A549 (cell line): ENCODE data around the gene SH3RF1. TPM values are rescaled to one million over a fixed set of nuclear protein-coding genes. Genes with fewer than 3 reads are reported as not detected.

ENCODE experiments used
- ATAC-seq, 2 experiments: fragments of 200-7000 bp in 1 of 2; fragments of >200 bp in 1 of 2; cut with Nextera tagmentation in 1 of 2; cut with Tn5 transposase in 1 of 2; 3 replicates each; pipeline versions ENCODE4 v1.8.0 to v1.9.1; 2018 to 2020; ENCODE audit warnings: mild to moderate bottlenecking in 1 of 2, moderate library complexity in 1 of 2
- CTCF ChIA-PET: fragments of 300-600 bp; sonication (Branson Sonifier 250); formaldehyde crosslinking; extraction: SDS; loops from one replicate; lab custom pipeline; 2021; ENCODE audit warnings: antibody characterized with exemption, inconsistent platforms; lab: Yijun Ruan, JAX
- POLR2A ChIA-PET: fragments of 350-600 bp; formaldehyde crosslinking; extraction: SDS; loops from one replicate; lab custom pipeline; 2021; ENCODE audit warnings: antibody characterized with exemption, inconsistent platforms; lab: Yijun Ruan, JAX
- DNase-seq, 2 experiments: peaks; one replicate each; pipeline versions ENCODE4 v3.0.0 to v3.0.0-alpha.2; 2011 to 2016; ENCODE audit warnings: low read depth in 1 of 2, low spot score in 1 of 2
- FAIRE-seq: peaks from 2 replicates; lab custom pipeline; 2011; peaks lifted over from hg19 to GRCh38; lab: Jason Lieb, UNC
- H3K27ac ChIP-seq, 2 experiments: fragments of >200 bp; sonication (Bioruptor Twin); formaldehyde crosslinking; 3 replicates each; pipeline ENCODE4 v1.5.1; 2016 to 2017
- H3K4me1 ChIP-seq: fragments of >200 bp; sonication (Bioruptor Twin); formaldehyde crosslinking; 3 replicates; pipeline ENCODE4 v1.6.1; 2016
- H3K4me2 ChIP-seq: fragments of >200 bp; sonication (Bioruptor Twin); formaldehyde crosslinking; 3 replicates; pipeline ENCODE4 v1.6.1; 2016
- H3K4me3 ChIP-seq: fragments of >200 bp; sonication (Bioruptor Twin); formaldehyde crosslinking; 3 replicates; pipeline ENCODE4 v1.5.1; 2016
- H3K9me3 ChIP-seq: fragments of >200 bp; sonication (Bioruptor Twin); formaldehyde crosslinking; 3 replicates; pipeline ENCODE4 v1.6.1; 2016
- CHD4 ChIP-seq: fragments of 200-600 bp; sonication (generic); IDR thresholded peaks from 2 replicates; pipeline ENCODE4 v1.6.1; 2016; ENCODE audit warnings: antibody characterized with exemption, mild to moderate bottlenecking, borderline replicate concordance
- EP300 ChIP-seq, 2 experiments: fragments of >200 bp; sonication (Bioruptor Twin); formaldehyde crosslinking; IDR thresholded peaks; 2 replicates in 1 of 2; 3 replicates in 1 of 2; pipeline ENCODE4 v1.6.1; 2016 to 2017
- FOSL2 ChIP-seq, 2 experiments: fragments of 450-650 bp in 1 of 2; fragments of >200 bp in 1 of 2; sonication (Bioruptor Twin) in 1 of 2; formaldehyde crosslinking; IDR thresholded peaks; 2 replicates each; pipeline versions ENCODE4 v1.5.0 to v1.6.1; 2016 to 2020; ENCODE audit warnings: mild to moderate bottlenecking in 1 of 2, moderate library complexity in 1 of 2
- FOXS1 ChIP-seq: fragments of 250-450 bp; sonication (Bioruptor Pico); IDR thresholded peaks from 2 replicates; pipeline ENCODE4 v1.5.0; 2020; ENCODE audit warnings: mild to moderate bottlenecking, moderate library complexity
- GATA3 ChIP-seq: IDR thresholded peaks from 2 replicates; pipeline ENCODE4 v1.6.1; 2012; ENCODE audit warnings: borderline replicate concordance
- KDM5A ChIP-seq: fragments of 200-600 bp; sonication (generic); IDR thresholded peaks from 2 replicates; pipeline ENCODE4 v1.6.1; 2016; ENCODE audit warnings: antibody characterized with exemption, mild to moderate bottlenecking
- MAFK ChIP-seq: fragments of 450-650 bp; IDR thresholded peaks from 2 replicates; pipeline ENCODE4 v1.6.1; 2014; ENCODE audit not compliant: partially characterized antibody
- POLR2A ChIP-seq: IDR thresholded peaks from 2 replicates; pipeline ENCODE4 v1.6.1; 2012; ENCODE audit warnings: mild to moderate bottlenecking, low read length
- TFCP2L1 ChIP-seq: fragments of 250-450 bp; sonication (Bioruptor Pico); IDR thresholded peaks from 2 replicates; pipeline ENCODE4 v1.5.0; 2021; ENCODE audit warnings: mild to moderate bottlenecking
- TP53 ChIP-seq: fragments of 250-450 bp; sonication (Bioruptor Pico); IDR thresholded peaks from 2 replicates; pipeline ENCODE4 v1.5.0; 2021; ENCODE audit warnings: mild to moderate bottlenecking, moderate library complexity
- WGBS: methylation state at CpG from one replicate; pipeline ENCODE4 v1.1.6; 2017; ENCODE audit errors: missing lambda C conversion rate; 5-methylcytosine and 5-hydroxymethylcytosine counted together
- polyA plus RNA-seq, 4 experiments: library from polyadenylated mRNA; depleted of rRNA in 3 of 4; stranded (reverse); fragments of >200 nt; fragmentation: RNase III in 1 of 4; extraction: RNeasy Plus Mini Kit Qiagen cat#74134 plus additional on column Dnase treatment in 1 of 4; gene quantifications; 2 replicates in 3 of 4; 3 replicates in 1 of 4; pipeline ENCODE4 v1.2.3, GENCODE V29; 2011 to 2017
- TF ChIP-seq, protein P1 (sequence below): fragments of 450-650 bp; IDR thresholded peaks from 2 replicates; pipeline ENCODE4 v1.6.1; 2014; ENCODE audit warnings: antibody characterized with exemption
- TF ChIP-seq, protein P2 (sequence below): IDR thresholded peaks from 2 replicates; pipeline ENCODE4 v1.6.1; 2012
- TF ChIP-seq, protein P3 (sequence below): fragments of 150-350 bp; IDR thresholded peaks from 2 replicates; pipeline ENCODE4 v1.6.1; 2014; ENCODE audit warnings: low read depth, mild to moderate bottlenecking, low read length

The SH3RF1 gene
- polyA plus RNA-seq, 2 of the 4 experiments (the other 2 are of a cell fraction) = 8.0 to 15.1 TPM

DNA sequence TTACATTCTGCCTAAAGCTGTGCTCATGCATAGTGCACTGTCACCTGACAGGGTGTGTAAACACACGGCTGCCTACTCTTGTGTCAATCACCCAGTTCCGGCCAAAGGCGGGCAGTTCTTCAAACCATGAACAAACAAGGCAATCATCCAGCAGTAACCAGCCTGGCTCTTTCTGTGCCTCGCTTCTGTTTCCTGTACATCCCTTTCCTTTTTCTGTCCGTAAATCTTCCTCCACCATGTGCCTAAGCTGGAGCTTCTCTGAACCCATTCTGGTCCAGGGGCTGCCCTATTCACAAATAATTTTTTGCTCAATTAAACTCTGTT, 199.9 kb downstream of the SH3RF1 start:
- TF ChIP-seq, protein P1, sequence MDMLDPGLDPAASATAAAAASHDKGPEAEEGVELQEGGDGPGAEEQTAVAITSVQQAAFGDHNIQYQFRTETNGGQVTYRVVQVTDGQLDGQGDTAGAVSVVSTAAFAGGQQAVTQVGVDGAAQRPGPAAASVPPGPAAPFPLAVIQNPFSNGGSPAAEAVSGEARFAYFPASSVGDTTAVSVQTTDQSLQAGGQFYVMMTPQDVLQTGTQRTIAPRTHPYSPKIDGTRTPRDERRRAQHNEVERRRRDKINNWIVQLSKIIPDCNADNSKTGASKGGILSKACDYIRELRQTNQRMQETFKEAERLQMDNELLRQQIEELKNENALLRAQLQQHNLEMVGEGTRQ = peak; percentile 58
- TF ChIP-seq POLR2A = no peak
- TF ChIP-seq, all 56 proteins: peak for 1
- Histone ChIP-seq H3K4me3 (no peak overlapping the region; the same call in 2 of the 3 replicates), H3K4me1 (peaks cover 25% of the 10 kb centered on the region), H3K4me2 (peak overlapping the region; percentile 85), H3K27ac (peak overlapping the region; percentile 73 to 84), H3K9me3 (no peaks in the 10 kb centered on the region)
- ATAC-seq (peak; percentile 79 to 84), DNase-seq (peak; percentile 41 to 68), FAIRE-seq (no peak)
- CTCF ChIA-PET = interaction anchor here (0.6 to 1.7 kb wide), 3 partner anchors 25 to 46 kb away, joined by 3 to 5 read pairs (median 4); no protein-coding TSS in a partner anchor
- 28% methylated on average over 5 of the region's 5 CpGs for WGBS
- POLR2A ChIA-PET = interaction anchor here (1.7 kb wide), 2 partner anchors 41 to 61 kb away, joined by 7 to 12 read pairs; partner anchors contain the start of gene CBR4

DNA sequence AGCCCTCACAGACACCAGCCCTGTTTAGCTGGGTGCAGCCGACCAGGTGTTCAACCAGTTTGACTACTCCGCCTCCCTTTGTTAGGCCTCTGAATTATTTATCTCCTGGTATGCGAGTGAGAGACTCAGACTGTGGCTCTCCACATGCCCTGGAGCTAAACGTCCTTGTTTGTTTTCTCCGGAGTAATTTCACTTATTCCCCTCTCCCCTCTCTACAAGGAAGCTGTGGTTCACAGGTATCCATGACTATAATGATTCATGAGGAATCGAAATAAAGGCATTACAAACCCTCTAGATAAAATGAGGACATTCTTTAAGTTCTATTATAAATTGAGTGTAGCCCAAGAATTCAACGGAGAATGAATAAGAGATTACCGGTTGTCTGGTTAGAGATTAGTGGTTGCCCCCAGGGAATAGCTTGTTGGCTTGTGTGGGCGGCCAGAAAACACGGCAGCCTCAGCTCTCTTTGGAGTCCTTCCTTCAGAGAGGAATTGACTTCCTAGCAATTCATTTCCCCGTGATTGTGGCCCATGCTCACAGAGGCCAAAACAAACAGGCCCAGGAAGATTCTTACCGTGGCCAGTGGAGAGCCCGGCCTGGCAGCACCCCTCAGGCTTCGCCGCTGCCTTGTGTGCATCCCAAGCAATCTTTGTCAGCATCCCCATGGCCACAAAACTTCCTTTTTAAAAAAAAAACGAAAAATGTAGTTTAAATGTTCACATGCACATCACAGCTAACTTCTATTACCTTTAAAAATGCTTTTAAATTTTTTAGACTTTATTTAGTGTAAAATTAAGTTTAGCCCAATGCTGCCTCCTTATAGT, 200.5 kb downstream of the SH3RF1 start:
- peak; percentile 78 to 83 for ATAC-seq
- CTCF ChIA-PET = interaction anchor here (0.6 to 1.6 kb wide), 4 partner anchors 12 to 46 kb away, joined by 3 to 5 read pairs (median 3); no protein-coding TSS in a partner anchor
- peak overlapping the region; percentile 73 to 84 for H3K27ac ChIP-seq
- TF ChIP-seq FOSL2 (IDR thresholded peaks at IDR 0.05) = no peak
- peak; percentile 40 for TF ChIP-seq FOSL2 (CRISPR knock-in tag; IDR thresholded peaks at IDR 0.05)
- no peak for TF ChIP-seq KDM5A
- TF ChIP-seq, protein P2, sequence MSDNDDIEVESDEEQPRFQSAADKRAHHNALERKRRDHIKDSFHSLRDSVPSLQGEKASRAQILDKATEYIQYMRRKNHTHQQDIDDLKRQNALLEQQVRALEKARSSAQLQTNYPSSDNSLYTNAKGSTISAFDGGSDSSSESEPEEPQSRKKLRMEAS = 0 out of 2 replicates have a peak, but pooled peaks have one; percentile 11
- 0 out of 2 replicates have a peak, but pooled peaks have one; percentile 18 for TF ChIP-seq GATA3
- TF ChIP-seq TP53 (CRISPR knock-in tag) = no peak
- H3K4me2 ChIP-seq = peak overlapping the region; percentile 85
- no peak for FAIRE-seq
- peak overlapping the region; percentile 15; the same call in 1 of the 3 replicates for H3K4me3 ChIP-seq
- peaks cover 25% of the 10 kb centered on the region for H3K4me1 ChIP-seq
- H3K9me3 ChIP-seq = no peaks in the 10 kb centered on the region
- POLR2A ChIA-PET = interaction anchor here (0.6 to 1.7 kb wide), 3 partner anchors 40 to 61 kb away, joined by 3 to 12 read pairs (median 7); partner anchors contain the start of gene CBR4
- peak; percentile 46 to 74 for DNase-seq
- WGBS = 7% methylated on average over 16 of the region's 16 CpGs

DNA sequence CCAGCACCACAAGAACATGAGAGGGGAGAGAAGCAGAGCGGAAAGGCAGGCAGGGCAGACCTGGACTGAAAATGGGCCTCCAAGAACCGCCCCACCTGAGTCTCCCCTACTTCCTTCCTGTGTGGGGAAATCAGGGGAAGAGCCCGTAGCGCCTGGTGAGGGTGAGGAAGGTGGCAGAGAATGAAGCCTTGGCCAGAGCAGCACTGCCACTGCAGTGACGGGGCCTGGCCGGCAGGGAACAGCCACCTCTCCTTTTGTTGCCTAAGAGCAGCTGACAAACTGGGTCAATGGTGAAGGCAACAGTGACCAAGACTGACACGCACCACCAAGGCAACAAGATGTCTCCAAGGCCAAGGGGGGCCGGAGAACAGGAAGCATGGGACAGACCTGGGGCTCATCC, 202.3 kb downstream of the SH3RF1 start:
- H3K9me3 ChIP-seq = no peaks in the 10 kb centered on the region
- peaks cover 25% of the 10 kb centered on the region for H3K4me1 ChIP-seq
- peak overlapping the region; percentile 27 to 84; a peak in 4 of 6 replicates for H3K27ac ChIP-seq
- no peak overlapping the region for H3K4me2 ChIP-seq
- POLR2A ChIA-PET = no interaction called here
- TF ChIP-seq CHD4 = no peak
- TF ChIP-seq FOSL2 (IDR thresholded peaks at IDR 0.05) = no peak
- no peak for TF ChIP-seq FOSL2 (CRISPR knock-in tag; IDR thresholded peaks at IDR 0.05)
- TF ChIP-seq FOXS1 = no peak
- TF ChIP-seq EP300 (IDR thresholded peaks at IDR 0.05) = no peak
- TF ChIP-seq, protein P1 = no peak
- TF ChIP-seq, protein P2 = no peak
- TF ChIP-seq, protein P3, sequence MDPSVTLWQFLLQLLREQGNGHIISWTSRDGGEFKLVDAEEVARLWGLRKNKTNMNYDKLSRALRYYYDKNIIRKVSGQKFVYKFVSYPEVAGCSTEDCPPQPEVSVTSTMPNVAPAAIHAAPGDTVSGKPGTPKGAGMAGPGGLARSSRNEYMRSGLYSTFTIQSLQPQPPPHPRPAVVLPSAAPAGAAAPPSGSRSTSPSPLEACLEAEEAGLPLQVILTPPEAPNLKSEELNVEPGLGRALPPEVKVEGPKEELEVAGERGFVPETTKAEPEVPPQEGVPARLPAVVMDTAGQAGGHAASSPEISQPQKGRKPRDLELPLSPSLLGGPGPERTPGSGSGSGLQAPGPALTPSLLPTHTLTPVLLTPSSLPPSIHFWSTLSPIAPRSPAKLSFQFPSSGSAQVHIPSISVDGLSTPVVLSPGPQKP = no peak
- TF ChIP-seq, all 56 proteins: peak for 0
- DNase-seq (no peak), FAIRE-seq (no peak), ATAC-seq (no peak)
- CTCF ChIA-PET = interaction anchor here (0.8 to 1.2 kb wide), 2 partner anchors 17 to 29 kb away, joined by 3 read pairs; no protein-coding TSS in a partner anchor
- WGBS = 92% methylated on average over 6 of the region's 8 CpGs
- H3K4me3 ChIP-seq = no peak overlapping the region

DNA sequence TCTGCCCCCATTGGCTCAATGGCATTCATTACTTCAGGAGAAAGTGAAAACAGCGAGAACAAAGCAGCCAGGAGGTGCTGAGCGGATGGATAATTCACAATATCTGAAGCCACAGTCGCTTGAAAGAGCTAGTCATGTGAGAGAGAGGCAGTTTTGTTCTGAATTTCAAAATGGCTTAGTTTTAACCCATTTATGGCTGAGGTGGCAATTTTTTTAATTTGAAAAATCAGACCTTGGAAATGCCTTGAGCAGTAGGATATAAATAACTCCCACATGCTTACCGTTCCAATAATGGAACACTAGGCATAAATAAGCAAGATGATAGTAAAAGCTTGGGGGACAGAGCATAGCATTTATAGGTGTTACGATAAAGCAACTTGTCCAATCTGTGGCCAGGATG, 203.8 kb downstream of the SH3RF1 start:
- TF ChIP-seq MAFK (peak; percentile 35), TFCP2L1 (no peak)
- Histone ChIP-seq H3K4me2 (no peak overlapping the region), H3K27ac (no peak overlapping the region), H3K4me1 (peaks cover 33% of the 10 kb centered on the region), H3K9me3 (no peaks in the 10 kb centered on the region), H3K4me3 (no peak overlapping the region)
- 89% methylated on average over 5 of the region's 5 CpGs for WGBS
- ChIA-PET POLR2A (no interaction called here), CTCF (interaction anchor here (1.1 kb wide), 1 partner anchor 15 kb away, joined by 3 read pairs; no protein-coding TSS in a partner anchor)
- ATAC-seq (no peak), DNase-seq (no peak), FAIRE-seq (no peak)
